Activated CD4-positive, alpha-beta T cell treated with anti-CD3 and anti-CD28 coated beads, Interleukin-10, Interleukin-2, amounts not matched to agents 100 ng/mL and 50 ng/mL, durations not matched to agents 16 hours and 8 hours (primary cell): ENCODE results near the gene WDFY4.

ENCODE experiments used
- DNase-seq: peaks from one replicate; pipeline ENCODE4 v3.0.0-alpha.2; 2020

Gene WDFY4

DNA sequence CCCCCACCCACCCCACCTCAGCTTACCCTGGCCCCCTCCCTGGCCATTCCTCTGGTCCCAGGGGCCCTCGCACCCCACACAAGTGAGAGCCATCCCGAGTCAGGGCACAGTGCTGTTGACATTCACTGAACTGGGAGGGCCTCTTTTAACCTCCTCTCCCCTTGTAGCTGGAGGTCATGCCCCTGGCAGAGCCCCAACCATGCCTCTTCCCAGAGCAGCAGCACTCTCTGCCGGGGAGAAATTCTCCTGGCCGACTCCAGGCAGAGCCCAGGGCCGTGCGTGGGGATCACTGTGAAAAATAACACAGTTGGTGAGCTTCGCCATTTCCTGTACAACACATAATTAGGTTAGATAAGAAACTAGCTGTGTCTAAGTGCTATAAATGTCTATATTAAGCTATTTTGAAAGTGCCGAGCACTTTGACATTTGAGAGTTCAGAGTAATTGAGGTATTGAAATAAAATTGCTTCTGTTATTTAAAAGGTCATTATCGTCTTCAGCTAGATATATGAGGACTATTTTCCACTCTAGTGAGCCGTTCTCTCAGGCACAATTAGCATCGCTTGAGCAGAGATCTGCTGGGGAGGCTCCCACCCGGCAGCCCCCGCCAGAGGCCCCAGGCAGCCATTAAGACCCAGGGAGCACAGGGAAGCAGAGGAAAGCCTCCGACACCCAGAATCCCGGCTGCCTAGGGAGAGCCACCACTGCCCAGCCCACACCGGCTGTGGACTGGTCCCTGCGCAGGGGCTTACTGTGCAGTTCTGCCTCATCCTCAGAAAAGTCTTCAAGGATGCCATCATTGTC, 317.4 kb downstream of the WDFY4 start:
- DNase-seq = no peak

DNA sequence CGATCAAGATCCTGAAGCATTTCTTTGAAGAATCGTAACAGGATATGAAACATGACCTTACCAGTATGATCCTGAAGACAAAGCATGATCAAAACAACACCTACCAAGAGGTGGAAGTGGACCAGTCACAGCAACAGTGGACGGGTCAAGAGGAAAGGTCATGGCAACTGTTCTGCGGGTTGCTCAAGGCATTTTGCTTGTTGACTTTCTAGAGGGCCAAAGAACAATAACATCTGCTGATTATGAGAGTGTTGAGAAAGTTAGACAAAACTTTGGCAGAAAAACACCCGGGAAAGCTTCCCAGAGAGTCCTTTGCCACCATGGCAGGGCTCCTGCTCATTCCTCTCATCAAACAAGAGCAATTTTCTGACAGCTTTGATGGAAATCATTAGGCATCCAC, 320.6 kb downstream of the WDFY4 start:
- no peak for DNase-seq

DNA sequence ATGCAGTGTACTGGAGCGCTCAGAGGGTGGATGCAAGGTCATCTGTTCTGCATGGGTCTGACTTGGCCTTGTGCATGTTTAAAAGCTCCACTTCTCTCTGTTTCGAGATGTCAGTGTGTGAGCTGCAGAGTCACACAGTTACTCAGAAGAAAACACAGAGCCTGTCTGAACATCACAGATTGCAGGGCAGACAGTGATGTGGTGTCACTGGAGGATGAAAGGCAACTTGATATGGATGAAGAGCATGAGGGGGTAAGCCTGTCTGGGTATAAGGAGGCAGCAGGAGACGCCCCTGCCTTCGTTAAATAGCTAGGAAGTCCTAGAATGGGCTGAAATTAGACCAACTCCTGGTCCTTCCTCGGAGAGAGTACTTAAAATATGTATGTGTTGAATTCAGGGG, 322.5 kb downstream of the WDFY4 start:
- no peak for DNase-seq

DNA sequence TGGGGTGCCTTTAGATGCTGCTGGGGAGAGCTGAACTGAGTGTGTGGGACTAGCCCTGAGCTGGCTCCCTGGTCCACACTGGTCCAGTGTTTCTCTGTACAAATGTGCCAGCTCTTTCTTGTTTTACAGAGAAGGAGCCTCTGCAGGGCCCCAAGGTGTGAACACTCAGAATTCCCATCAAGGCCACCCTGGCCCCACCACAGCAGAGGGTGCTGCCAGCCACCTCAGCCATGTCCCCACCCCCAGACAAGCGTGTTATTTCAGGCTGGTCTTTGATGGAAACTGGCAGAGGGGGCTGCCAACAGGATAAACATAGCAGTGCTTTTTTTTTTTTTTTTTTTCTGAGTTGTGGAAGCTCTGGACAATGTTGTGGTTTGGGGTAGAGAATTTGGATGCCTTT, 323.4 kb downstream of the WDFY4 start:
- DNase-seq = no peak

DNA sequence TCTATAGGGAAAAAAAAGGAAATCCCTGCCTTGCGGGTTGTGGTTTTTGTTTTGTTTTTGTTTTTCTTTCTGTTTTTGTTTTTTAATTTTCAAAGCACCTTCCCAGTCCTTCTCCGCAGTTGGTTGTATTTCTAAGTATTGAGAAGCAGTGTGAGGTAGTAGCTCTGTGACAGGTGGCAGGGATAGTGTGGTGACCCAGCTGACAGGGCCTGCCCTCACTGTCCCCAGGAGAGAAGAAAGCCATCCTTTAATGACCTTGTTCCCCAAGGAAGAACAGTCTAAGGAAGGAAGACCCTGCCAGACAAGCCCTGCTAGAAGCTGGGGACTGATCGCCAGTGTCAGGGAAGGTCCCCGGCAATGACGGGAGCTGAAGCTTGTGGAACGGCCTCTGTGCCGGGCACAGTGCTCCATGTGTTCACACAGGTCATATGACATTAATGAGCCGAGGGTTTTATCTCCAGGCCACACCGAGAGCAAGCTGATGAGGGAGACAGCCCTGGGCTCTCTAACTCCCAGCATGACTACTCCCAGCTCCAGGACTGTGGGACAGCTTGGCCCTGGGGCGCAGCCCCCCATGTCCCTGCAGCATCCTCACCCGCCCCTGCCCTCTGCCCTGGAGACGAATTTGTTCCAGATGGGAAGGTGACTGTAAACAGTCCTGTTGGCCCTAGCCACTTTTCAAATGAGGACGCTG, 324.0 kb downstream of the WDFY4 start:
- DNase-seq = no peak

DNA sequence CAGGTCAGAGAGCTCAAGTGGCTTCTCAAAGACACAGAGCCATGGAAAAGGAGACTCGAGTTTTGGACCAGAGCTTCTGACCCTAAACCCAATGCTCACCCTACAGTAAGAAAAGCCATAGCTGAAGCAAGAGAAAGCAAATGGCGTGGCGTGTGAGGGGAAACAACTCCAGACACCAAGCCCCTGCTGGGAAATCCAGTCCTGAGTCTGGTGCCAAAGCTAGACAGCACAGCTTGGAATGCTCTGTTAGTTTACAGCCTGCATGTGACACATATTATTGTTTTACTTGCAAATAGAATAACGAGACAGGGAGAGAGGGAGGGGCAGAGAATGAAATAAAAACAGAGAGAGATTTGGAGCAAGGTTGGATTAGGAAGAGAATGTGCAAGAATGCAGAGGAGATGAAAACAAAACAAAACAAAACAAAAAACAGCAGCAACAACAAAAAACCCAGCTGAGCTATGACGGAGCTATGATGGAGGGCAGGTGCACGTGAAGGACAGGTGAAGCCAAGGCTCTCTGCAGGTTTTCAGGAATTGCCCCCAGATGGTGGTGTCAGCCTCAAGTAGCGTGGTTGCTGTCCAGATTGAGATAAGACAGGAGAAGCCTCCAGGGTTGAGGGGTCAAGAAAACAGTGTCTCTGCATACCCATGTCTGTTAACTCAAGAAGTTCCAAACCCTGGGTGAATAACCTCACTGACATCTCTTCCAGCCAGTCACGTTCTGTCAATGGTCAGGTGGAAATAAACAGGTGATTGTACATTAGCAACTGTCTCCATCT, 324.7 kb downstream of the WDFY4 start:
- DNase-seq = no peak

DNA sequence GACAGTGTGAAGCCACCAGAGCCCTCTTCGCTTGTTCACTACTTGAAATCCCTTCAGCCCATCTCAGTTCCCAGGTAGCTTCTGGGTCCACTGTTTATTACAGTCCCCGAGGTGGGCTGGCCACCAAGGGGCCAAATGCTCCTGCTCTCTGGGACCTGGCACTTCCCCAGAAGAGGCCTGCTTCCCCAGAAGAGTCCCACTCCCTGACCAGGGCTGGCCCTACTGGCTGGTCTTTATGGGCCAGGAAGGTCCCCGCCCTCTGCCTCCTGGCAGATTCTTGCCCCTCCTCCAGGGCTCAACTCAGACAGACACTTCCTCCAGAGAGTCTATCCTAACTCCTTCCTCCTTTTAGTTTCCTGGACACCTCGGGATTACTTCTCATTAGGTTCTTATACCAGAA, 325.6 kb downstream of the WDFY4 start:
- no peak for DNase-seq

DNA sequence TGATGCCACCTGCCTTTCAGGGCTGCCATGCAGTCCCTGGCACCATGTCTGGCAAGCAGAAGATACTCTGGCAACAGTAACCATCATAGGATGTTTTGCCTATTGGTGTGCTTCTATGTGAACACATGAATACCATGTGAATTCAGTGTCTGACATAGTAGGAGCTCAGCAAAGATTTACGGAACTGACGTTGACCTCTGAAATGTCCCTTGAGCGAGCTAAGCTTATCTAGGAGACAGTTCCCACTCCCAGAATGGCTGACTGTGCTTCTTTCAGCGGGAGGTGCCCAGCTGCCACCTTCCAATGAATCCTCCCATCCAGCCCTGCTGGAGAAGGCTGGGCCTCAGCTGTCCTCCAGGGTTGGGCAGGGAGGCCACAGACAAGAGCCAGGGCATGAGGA, 326.2 kb downstream of the WDFY4 start:
- no peak for DNase-seq

- DNase-seq = no peak
Observed at GRCh38 chr10:49011756-49012155, 327.1 kb downstream of the WDFY4 start.

DNA sequence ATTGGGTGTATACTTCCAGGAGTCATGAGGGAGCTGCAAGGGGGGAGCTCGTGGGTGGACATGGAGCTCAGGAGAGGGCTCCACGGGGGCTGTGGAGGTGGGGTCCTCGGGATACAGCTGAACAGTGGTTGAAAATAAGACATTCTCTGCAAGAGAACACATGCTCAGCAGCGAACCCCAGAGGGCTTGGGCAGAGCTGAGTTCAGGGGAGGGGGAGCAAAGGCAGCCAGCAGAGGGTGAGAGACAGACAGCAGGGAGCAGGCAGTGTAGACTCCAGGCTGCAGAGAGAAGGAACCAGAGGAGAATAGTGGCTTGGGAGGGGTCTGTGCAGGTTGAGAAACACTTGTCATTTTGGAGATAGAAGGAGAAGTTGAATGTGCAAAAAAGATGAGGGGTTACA, 327.9 kb downstream of the WDFY4 start:
- DNase-seq = no peak

DNA sequence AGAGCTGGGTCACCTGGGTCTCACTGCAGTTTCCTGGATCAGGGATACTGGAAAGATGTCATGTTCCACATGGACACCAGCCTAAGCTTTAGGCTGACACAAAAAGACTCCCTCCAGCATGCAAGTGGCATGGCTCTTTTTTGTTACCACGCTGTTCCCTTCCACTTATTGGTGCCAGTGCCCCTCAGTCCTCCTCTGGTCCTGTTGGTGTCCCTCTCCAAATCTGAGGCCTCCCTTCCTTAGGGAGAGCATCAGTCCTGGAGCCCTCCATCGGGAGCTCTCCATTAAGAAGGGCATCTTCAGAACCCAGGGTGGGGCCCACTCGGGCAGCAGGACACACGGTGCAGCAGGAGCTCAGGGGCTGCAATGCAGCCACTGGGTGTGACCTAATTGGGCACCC, 331.0 kb downstream of the WDFY4 start:
- no peak for DNase-seq

- DNase-seq = no peak
Observed at GRCh38 chr10:49021685-49022084, 337.0 kb downstream of the WDFY4 start.

GRCh38 chr10:49023071-49023470, 338.4 kb downstream of the WDFY4 start:
- DNase-seq = no peak

DNA sequence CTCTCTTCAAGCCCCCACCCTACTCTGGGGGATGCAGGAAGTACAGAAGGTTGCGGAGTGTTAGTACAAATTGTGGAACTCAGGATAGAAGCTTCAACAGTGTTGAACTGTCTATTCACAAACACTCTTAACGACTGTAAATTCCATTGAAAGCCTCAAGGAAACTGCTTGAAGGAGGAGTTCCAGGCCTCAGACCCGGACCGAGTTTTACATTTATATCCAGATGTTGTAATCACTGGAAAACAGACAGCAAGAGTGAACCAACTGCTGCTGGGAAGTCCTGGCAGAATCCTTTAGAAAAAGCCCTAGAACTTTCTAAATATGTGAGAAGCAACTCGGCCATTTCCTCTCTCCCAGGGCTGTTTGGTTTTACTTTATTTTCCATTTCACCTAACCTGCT, 339.1 kb downstream of the WDFY4 start:
- DNase-seq = no peak

GRCh38 chr10:49024484-49024883, 339.8 kb downstream of the WDFY4 start:
- DNase-seq = no peak

- no peak for DNase-seq
Observed at GRCh38 chr10:49025347-49025983, 340.8 kb downstream of the WDFY4 start.

DNA sequence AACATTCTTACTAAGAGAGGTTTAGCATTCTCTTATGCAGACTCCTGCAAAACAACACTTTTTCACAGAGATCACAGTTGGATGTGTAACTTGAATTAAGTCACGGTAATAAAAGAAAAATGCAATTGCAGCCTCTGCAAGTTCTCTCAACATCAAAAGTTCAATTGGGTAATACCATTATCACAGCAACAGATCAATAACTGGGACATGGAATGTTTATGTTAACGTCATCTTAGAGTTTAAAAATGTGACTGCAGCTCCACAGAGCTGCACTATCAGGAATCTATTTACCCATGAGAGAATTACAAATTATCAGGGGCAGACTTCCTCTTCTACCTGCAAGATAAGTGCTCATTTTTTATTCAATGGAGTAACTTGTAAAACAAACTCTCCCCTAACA, 344.0 kb downstream of the WDFY4 start:
- no peak for DNase-seq

GRCh38 chr10:49029666-49030065, 345.0 kb downstream of the WDFY4 start:
- no peak for DNase-seq
